OCI-LY1 (cell line): ENCODE results near the gene MEG3.

Source experiments
- H2AFZ ChIP-seq: fragments of 200-600 bp; sonication (generic), shearing (Covaris generic); 2 replicates; pipeline ENCODE4 v1.6.0; 2014; ENCODE audit warnings: antibody characterized with exemption, mild to moderate bottlenecking, low read length
- H3F3A ChIP-seq: fragments of 200-600 bp; sonication (generic), shearing (Covaris generic); 2 replicates; pipeline ENCODE4 v1.6.0; 2014; ENCODE audit warnings: mild to moderate bottlenecking, antibody characterized with exemption, low read length, moderate library complexity; ENCODE audit not compliant: insufficient read depth
- H3K27ac ChIP-seq: fragments of 200-600 bp; sonication (generic); 2 replicates; pipeline ENCODE4 v1.5.1; 2014; ENCODE audit warnings: low read length, mixed run types, mild to moderate bottlenecking, low read depth; ENCODE audit not compliant: poor library complexity, severe bottlenecking
- H3K27me3 ChIP-seq: fragments of 200-600 bp; sonication (generic); 2 replicates; pipeline ENCODE4 v1.6.0; 2014; ENCODE audit warnings: antibody characterized with exemption, mild to moderate bottlenecking, low read length, moderate library complexity; ENCODE audit not compliant: insufficient read depth
- H3K36me3 ChIP-seq: fragments of 200-600 bp; sonication (generic); 2 replicates; pipeline ENCODE4 v1.6.1; 2014; ENCODE audit warnings: mild to moderate bottlenecking, antibody characterized with exemption, low read length, moderate library complexity, mixed read lengths; ENCODE audit not compliant: insufficient read depth
- H3K4me1 ChIP-seq: fragments of 200-600 bp; sonication (generic); 2 replicates; pipeline ENCODE4 v1.5.1; 2014; ENCODE audit warnings: mild to moderate bottlenecking, low read length, moderate library complexity; ENCODE audit not compliant: insufficient read depth, severe bottlenecking
- H3K4me2 ChIP-seq: fragments of 200-600 bp; sonication (generic), shearing (Covaris generic); 2 replicates; pipeline ENCODE4 v1.6.1; 2014; ENCODE audit warnings: low read length
- H3K4me3 ChIP-seq: fragments of 200-600 bp; sonication (generic); 2 replicates; pipeline ENCODE4 v1.5.1; 2014; ENCODE audit warnings: low read length, low read depth, mild to moderate bottlenecking, mixed read lengths; ENCODE audit not compliant: poor library complexity, severe bottlenecking
- H3K79me2 ChIP-seq: fragments of 200-600 bp; shearing (Covaris generic); 2 replicates; pipeline ENCODE4 v1.6.1; 2016; ENCODE audit warnings: mixed run types, low read length, mixed read lengths; ENCODE audit not compliant: insufficient read depth
- H3K9ac ChIP-seq: fragments of 200-600 bp; sonication (generic), shearing (Covaris generic); 2 replicates; pipeline ENCODE4 v1.6.1; 2014; ENCODE audit warnings: mild to moderate bottlenecking, low read length, mixed read lengths
- H3K9me2 ChIP-seq: fragments of 200-600 bp; sonication (generic), shearing (Covaris generic); 2 replicates; pipeline ENCODE4 v1.6.1; 2014; ENCODE audit warnings: low read depth, mild to moderate bottlenecking, low read length, mixed read lengths
- H3K9me3 ChIP-seq: fragments of 200-600 bp; shearing (Covaris generic); 2 replicates; pipeline ENCODE4 v1.6.1; 2014; ENCODE audit warnings: low read length, mixed read lengths
- H4K20me1 ChIP-seq: fragments of 200-600 bp; sonication (generic), shearing (Covaris generic); 2 replicates; pipeline ENCODE4 v1.6.0; 2016; ENCODE audit warnings: mild to moderate bottlenecking, low read length; ENCODE audit not compliant: insufficient read depth
- EZH2 ChIP-seq: fragments of 200-600 bp; sonication (generic), shearing (Covaris generic); IDR thresholded peaks from 2 replicates; pipeline ENCODE4 v1.8.0; 2017; ENCODE audit warnings: borderline replicate concordance, mixed run types, mild to moderate bottlenecking, antibody characterized with exemption, low read length, moderate library complexity, mixed read lengths
- TF ChIP-seq, protein P1 (sequence below): fragments of 200-600 bp; sonication (generic), shearing (Covaris generic); IDR thresholded peaks from 2 replicates; pipeline ENCODE4 v1.5.1; 2017; ENCODE audit warnings: mild to moderate bottlenecking, antibody characterized with exemption, low read length, moderate library complexity, mixed read lengths

Gene MEG3

DNA sequence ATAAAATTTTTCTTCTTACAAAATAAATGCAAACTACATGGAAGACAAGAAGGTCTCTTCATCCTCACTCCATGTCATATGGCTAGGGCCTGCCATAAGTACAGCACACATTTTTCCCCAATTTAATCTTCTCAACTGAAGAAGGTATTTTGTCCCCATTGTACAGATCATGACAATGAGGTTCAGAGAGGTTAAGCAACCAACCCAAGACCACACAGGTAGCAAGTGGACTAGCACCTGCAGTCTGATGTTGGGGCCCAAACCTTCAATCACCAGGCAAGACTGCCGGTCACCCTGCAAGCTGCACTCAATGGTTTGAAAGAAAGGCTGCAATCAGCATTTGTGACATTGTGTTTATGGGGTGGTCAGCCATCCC, 6.5 kb upstream of the MEG3 start:
- H3K9me2 ChIP-seq, result no peaks in the 10 kb centered on the region
- no peaks in the 10 kb centered on the region for H3K27me3 ChIP-seq
- H3K4me3 ChIP-seq, result no peak overlapping the region
- H4K20me1 ChIP-seq, result no peaks in the 10 kb centered on the region
- no peak overlapping the region for H3K9ac ChIP-seq
- H3K4me2 ChIP-seq, result no peak overlapping the region
- H3K4me1 ChIP-seq, result no peaks in the 10 kb centered on the region
- no peak for TF ChIP-seq EZH2
- TF ChIP-seq, protein P1, sequence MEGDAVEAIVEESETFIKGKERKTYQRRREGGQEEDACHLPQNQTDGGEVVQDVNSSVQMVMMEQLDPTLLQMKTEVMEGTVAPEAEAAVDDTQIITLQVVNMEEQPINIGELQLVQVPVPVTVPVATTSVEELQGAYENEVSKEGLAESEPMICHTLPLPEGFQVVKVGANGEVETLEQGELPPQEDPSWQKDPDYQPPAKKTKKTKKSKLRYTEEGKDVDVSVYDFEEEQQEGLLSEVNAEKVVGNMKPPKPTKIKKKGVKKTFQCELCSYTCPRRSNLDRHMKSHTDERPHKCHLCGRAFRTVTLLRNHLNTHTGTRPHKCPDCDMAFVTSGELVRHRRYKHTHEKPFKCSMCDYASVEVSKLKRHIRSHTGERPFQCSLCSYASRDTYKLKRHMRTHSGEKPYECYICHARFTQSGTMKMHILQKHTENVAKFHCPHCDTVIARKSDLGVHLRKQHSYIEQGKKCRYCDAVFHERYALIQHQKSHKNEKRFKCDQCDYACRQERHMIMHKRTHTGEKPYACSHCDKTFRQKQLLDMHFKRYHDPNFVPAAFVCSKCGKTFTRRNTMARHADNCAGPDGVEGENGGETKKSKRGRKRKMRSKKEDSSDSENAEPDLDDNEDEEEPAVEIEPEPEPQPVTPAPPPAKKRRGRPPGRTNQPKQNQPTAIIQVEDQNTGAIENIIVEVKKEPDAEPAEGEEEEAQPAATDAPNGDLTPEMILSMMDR, result no peak
- no peak overlapping the region for H3K27ac ChIP-seq
- no peaks in the 10 kb centered on the region for H3K9me3 ChIP-seq
- no peaks in the 10 kb centered on the region for H3K79me2 ChIP-seq
- no peaks in the 10 kb centered on the region for H3F3A ChIP-seq
- H3K36me3 ChIP-seq, result no peaks in the 10 kb centered on the region
- no peak overlapping the region for H2AFZ ChIP-seq

DNA sequence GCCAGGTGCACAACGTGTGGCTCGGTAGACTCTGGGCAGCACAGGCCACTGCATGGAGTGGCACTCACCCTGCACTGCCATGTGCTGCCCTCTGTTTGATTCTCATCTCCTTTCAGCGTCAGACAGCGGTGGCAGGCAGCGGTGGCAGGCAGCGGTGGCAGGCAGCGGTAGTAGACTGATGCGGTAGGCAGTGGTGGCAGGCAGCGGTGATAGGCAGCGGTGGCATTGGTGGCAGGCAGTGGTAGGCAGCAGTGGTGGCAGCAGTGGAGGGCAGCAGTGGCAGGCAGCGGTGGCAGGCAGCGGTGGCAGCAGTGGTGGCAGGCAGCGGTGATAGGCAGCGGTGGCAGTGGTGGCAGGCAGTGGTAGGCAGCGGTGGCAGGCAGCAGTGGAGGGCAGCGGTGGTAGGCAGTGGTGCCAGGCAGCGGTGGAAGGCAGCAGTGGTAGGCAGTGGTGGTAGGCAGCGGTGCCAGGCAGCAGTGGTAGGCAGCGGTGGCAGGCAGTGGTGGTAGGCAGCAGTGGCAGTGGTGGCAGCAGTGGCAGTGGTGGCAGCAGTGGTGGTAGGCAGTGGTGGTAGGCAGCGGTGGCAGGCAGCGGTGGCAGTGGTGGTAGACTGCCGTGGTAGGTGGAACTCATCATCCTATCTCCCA, 6.0 kb upstream of the MEG3 start:
- no peaks in the 10 kb centered on the region for H3F3A ChIP-seq
- H3K79me2 ChIP-seq, result no peaks in the 10 kb centered on the region
- no peak overlapping the region for H3K4me2 ChIP-seq
- no peaks in the 10 kb centered on the region for H3K4me1 ChIP-seq
- H4K20me1 ChIP-seq, result no peaks in the 10 kb centered on the region
- no peaks in the 10 kb centered on the region for H3K9me2 ChIP-seq
- H3K9ac ChIP-seq, result no peak overlapping the region
- TF ChIP-seq EZH2, result no peak
- TF ChIP-seq, protein P1, result no peak
- H3K36me3 ChIP-seq, result no peaks in the 10 kb centered on the region
- H3K27me3 ChIP-seq, result no peaks in the 10 kb centered on the region
- H3K27ac ChIP-seq, result no peak overlapping the region
- H3K4me3 ChIP-seq, result no peak overlapping the region
- no peaks in the 10 kb centered on the region for H3K9me3 ChIP-seq
- H2AFZ ChIP-seq, result no peak overlapping the region

DNA sequence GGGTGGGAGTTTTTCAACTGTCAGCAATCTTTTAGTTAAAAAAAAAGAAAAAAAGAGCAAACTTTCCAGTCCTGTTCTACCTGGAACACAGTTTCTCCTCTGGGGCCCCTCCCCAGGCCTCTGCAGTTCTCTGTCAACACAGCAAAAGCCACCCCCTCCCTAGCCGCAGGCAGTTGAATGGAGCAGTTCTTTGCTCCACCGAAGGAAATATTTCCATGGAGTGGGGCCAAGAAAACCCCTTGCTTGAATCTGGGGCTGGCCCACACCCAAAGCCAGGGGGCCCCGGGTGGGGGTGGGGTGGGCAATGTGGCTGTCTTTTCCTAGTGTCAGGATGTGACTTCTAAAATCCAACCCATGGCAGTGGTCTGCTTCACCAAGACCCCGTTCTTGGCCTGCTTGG, 5.0 kb upstream of the MEG3 start:
- Histone ChIP-seq H3K9me3 (no peaks in the 10 kb centered on the region), H3K27ac (no peak overlapping the region), H3K36me3 (no peaks in the 10 kb centered on the region), H3K9ac (no peak overlapping the region), H3K9me2 (no peaks in the 10 kb centered on the region), H3F3A (no peaks in the 10 kb centered on the region), H3K27me3 (no peaks in the 10 kb centered on the region), H3K4me3 (no peak overlapping the region), H3K4me2 (no peak overlapping the region), H3K79me2 (no peaks in the 10 kb centered on the region), H2AFZ (no peak overlapping the region), H4K20me1 (no peaks in the 10 kb centered on the region), H3K4me1 (no peaks in the 10 kb centered on the region)
- no peak for TF ChIP-seq EZH2
- TF ChIP-seq, protein P1, result no peak
